Immature natural killer cell (primary cell): Measurements from ENCODE around the gene DTL. TPM values are rescaled to one million over a fixed set of nuclear protein-coding genes. Genes with fewer than 3 reads are reported as not detected.

Source experiments
- DNase-seq, 3 donors: peaks; one replicate each; pipeline ENCODE4 v3.0.0; 2022; ENCODE audit warnings: mixed read lengths in 1 of 3
- H3K27ac Mint-ChIP-seq, 6 donors: one replicate each; pipeline ENCODE4 v1.8.0; 2020; ENCODE audit warnings: mixed read lengths in 6 of 6, mild to moderate bottlenecking in 5 of 6, inconsistent platforms in 4 of 6, moderate library complexity in 3 of 6
- H3K27me3 Mint-ChIP-seq, 3 donors: one replicate each; pipeline ENCODE4 v1.8.0; 2020 to 2021; ENCODE audit warnings: low read depth in 3 of 3, mild to moderate bottlenecking in 3 of 3, mixed read lengths in 3 of 3, moderate library complexity in 3 of 3, inconsistent platforms in 1 of 3
- H3K36me3 Mint-ChIP-seq, 3 donors: one replicate each; pipeline ENCODE4 v1.8.0; 2020; ENCODE audit warnings: mixed read lengths in 3 of 3, inconsistent platforms in 2 of 3, mild to moderate bottlenecking in 2 of 3
- H3K4me1 Mint-ChIP-seq, 2 donors: one replicate each; pipeline ENCODE4 v1.8.0; 2020; ENCODE audit warnings: inconsistent platforms in 2 of 2, mild to moderate bottlenecking in 2 of 2, mixed read lengths in 2 of 2, moderate library complexity in 1 of 2
- H3K4me3 Mint-ChIP-seq, 5 donors: one replicate each; pipeline ENCODE4 v1.8.0; 2020; ENCODE audit warnings: mild to moderate bottlenecking in 5 of 5, mixed read lengths in 5 of 5, inconsistent platforms in 3 of 5, moderate library complexity in 3 of 5
- H3K9me3 Mint-ChIP-seq, 6 donors: one replicate each; pipeline ENCODE4 v1.8.0; 2020; ENCODE audit warnings: mild to moderate bottlenecking in 6 of 6, mixed read lengths in 6 of 6, inconsistent platforms in 4 of 6, moderate library complexity in 3 of 6
- polyA plus RNA-seq, 3 donors: library from polyadenylated mRNA; unstranded; fragments of 300-500 nt; fragmentation: Illumina TruSeq; gene quantifications; one replicate each; pipeline ENCODE4 v1.2.3, GENCODE V29; 2021

Gene DTL
- polyA plus RNA-seq, 3 donors from 2014 or later, result 1.4 to 3.5 (median 3.1) TPM

- H3K27ac Mint-ChIP-seq, result peak overlapping the region in 5 of 6 donors; percentile 51 to 79 (median 72)
Measured at GRCh38 chr1:212053993-212054392, 18.4 kb downstream of the DTL start.

GRCh38 chr1:212055333-212055732 lies 19.8 kb downstream of the DTL start:
- Mint-ChIP-seq H3K27ac (peak overlapping the region in 1 of 6 donors; percentile 35), H3K36me3 (peaks cover 9 to 23% (median 18%) of the 10 kb centered on the region in 3 donors), H3K4me1 (peaks cover 28 to 37% of the 10 kb centered on the region in 2 donors), H3K27me3 (no peaks in the 10 kb centered on the region), H3K4me3 (peak overlapping the region in 1 of 5 donors; percentile 0), H3K9me3 (peaks cover 4 to 18% (median 14%) of the 10 kb centered on the region in 6 donors)
- DNase-seq, result no peak

More at GRCh38 chr1:212053993-212054392, 18.4 kb downstream of the DTL start:
- Mint-ChIP-seq H3K27me3 (no peaks in the 10 kb centered on the region), H3K36me3 (peaks cover 9 to 23% (median 18%) of the 10 kb centered on the region in 3 donors), H3K9me3 (peaks cover 4 to 18% (median 14%) of the 10 kb centered on the region in 6 donors), H3K4me3 (peak overlapping the region; percentile 18 to 65 (median 38)), H3K4me1 (peaks cover 28 to 37% of the 10 kb centered on the region in 2 donors)
- peak in 2 of 3 donors; percentile 6 to 19 for DNase-seq

DNA sequence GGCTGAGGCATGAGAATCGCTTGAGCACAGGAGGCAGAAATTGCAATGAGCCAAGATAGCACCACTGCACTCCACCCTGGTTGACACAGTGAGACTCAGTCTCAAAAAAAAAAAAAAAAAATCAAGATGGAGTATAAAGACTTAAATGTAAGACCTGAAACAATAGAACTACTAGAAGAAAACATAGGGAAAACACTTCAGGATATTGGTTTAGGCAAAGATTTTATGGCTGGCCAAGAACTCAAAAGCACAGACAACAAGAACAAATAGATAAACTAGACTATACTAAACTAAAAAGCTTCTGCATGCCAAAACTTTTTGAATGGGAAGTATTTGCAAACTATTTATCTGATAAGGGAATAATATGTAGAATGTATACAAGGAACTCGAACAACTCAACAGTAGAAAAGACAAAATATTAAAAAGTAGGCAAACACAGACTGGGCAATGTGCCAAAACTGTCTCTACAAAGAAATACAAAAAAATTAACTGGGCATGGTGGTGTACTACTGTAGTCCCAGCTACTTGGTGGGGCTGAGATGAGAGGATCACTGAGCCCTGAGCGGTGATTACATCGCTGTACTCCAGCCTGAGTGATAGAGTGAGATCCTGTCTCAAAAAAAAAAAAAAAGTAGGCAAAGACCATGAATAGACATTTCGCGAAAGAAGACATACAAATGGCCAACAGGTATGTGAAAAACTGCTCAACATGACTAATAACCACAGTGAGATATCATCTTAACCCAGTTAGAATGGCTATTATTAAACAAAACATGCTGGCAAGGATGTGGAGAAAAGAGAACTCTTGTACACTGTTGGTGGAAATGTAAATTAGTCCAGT lies 25.3 kb downstream of the DTL start:
- Mint-ChIP-seq H3K4me3 (no peak overlapping the region), H3K36me3 (peaks cover 9 to 23% (median 18%) of the 10 kb centered on the region in 3 donors), H3K4me1 (peaks cover 5 to 6% of the 10 kb centered on the region in 2 donors), H3K27ac (peak overlapping the region in 2 of 6 donors; percentile 1 to 65), H3K9me3 (peaks cover 4 to 18% (median 14%) of the 10 kb centered on the region in 6 donors), H3K27me3 (no peaks in the 10 kb centered on the region)
- no peak for DNase-seq

DNA sequence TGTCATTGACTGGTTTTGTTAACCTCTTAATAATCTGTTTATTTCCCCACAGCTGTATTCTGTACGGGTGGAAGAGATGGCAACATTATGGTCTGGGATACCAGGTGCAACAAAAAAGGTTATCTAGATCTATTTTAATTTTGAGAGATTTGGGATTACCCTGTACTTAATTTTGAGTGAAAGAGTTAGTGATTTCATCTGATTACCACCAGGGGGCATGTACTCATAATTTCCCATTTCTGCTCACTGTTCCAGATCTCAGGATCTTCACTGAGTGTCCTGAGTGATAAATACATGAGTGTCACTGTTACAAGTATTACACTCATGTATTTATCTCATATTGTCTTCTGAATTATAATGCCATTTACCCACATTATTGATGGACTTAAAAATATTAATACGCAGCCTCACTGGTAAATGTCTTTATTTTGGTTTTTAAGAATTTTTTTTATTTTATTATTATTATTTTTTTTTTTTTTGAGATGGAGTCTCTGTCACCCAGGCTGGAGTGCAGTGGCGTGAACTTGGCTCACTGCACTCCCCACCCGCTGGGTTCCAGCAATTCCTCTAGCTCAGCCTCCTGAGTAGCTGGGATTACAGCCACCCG lies 27.4 kb downstream of the DTL start:
- no peak overlapping the region for H3K27ac Mint-ChIP-seq
- H3K36me3 Mint-ChIP-seq, result peaks cover 0 to 5% (median 0%) of the 10 kb centered on the region in 3 donors

GRCh38 chr1:212067787-212068186 lies 32.2 kb downstream of the DTL start:
- Mint-ChIP-seq H3K9me3 (no peaks in the 10 kb centered on the region), H3K4me3 (no peak overlapping the region), H3K36me3 (no peaks in the 10 kb centered on the region), H3K27me3 (no peaks in the 10 kb centered on the region), H3K27ac (no peak overlapping the region), H3K4me1 (no peaks in the 10 kb centered on the region)
- DNase-seq, result no peak

More for the DNA sequence above, 27.4 kb downstream of the DTL start:
- Mint-ChIP-seq H3K4me3 (no peak overlapping the region), H3K4me1 (no peaks in the 10 kb centered on the region), H3K9me3 (no peaks in the 10 kb centered on the region), H3K27me3 (no peaks in the 10 kb centered on the region)
- peak; percentile 27 to 42 (median 34) for DNase-seq

DNA sequence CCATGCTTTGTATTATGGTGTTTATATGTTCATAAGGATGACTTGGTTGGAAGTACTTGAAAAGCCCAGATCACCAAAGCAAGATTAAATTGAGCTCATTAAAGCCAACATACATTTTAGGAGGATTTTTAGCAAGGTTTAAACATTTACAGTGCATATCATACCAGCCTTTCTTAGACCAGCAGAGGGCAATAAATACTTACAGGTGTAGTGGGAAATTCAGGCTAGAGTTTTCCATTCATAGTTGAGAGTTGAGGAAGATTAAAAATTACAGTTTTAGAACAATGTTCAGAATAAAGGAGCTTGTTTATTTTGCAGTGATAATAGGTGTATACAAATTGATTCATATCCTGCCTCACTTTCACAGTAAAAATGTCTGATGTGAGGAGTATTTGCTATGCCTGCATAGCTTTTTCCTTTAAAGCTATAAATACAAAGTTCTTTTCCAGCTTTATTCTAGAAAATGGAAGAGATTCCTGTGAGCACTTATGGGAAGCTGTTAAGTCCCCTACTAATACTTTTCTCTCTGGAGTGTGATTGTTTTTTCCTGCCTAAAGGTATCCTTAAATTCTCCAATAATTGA lies 35.3 kb downstream of the DTL start:
- no peak overlapping the region for H3K4me3 Mint-ChIP-seq
- no peaks in the 10 kb centered on the region for H3K9me3 Mint-ChIP-seq
- no peak overlapping the region for H3K27ac Mint-ChIP-seq
- H3K4me1 Mint-ChIP-seq, result no peaks in the 10 kb centered on the region
- peak; percentile 41 to 58 (median 46) for DNase-seq
- no peaks in the 10 kb centered on the region for H3K27me3 Mint-ChIP-seq
- H3K36me3 Mint-ChIP-seq, result no peaks in the 10 kb centered on the region

DNA sequence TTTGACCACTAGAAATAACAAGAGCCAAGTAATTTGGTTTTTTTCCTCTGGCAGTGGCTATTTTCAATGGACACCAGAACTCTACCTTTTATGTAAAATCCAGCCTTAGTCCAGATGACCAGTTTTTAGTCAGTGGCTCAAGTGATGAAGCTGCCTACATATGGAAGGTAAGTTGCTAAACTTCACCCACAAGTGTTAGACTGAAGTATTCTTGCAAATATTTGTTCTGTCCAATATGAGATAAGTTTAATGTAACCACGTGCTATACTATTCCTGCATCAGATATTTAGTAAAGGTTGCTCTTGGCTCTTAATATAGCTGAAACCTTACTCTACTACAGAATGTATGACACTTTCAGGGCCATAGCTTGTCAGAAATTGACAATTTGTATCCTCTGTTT lies 36.5 kb downstream of the DTL start:
- Mint-ChIP-seq H3K9me3 (no peaks in the 10 kb centered on the region), H3K36me3 (peaks cover 0 to 3% (median 0%) of the 10 kb centered on the region in 3 donors), H3K27ac (no peak overlapping the region), H3K27me3 (no peaks in the 10 kb centered on the region), H3K4me1 (no peaks in the 10 kb centered on the region), H3K4me3 (no peak overlapping the region)
- DNase-seq, result no peak

GRCh38 chr1:212073490-212073889 lies 37.9 kb downstream of the DTL start:
- DNase-seq, result peak in 1 of 3 donors; percentile 5

DNA sequence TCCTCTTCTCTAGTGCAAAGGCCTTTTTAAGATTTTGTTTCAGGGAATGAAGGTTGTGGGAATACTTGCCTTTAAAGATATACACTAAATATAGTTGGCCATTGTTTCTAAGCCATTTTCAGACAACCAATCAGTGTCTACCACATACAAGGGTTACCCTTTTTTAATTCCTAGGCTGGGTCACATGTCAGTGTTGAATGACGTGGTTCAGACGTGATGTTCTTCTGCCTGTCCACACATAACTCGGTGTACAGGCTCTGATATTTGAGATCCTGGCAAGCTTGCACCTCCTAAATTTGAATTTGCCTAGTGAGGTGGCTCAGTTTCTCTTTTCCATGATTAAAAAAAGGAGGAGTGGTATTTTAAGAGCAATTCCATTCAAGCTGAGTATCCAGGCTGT lies 38.8 kb downstream of the DTL start:
- Mint-ChIP-seq H3K27me3 (no peaks in the 10 kb centered on the region), H3K4me3 (no peak overlapping the region), H3K9me3 (no peaks in the 10 kb centered on the region), H3K36me3 (peaks cover 0 to 3% (median 0%) of the 10 kb centered on the region in 3 donors), H3K27ac (no peak overlapping the region), H3K4me1 (no peaks in the 10 kb centered on the region)
- DNase-seq, result no peak

More at GRCh38 chr1:212073490-212073889, 37.9 kb downstream of the DTL start:
- H3K27ac Mint-ChIP-seq, result no peak overlapping the region
- no peaks in the 10 kb centered on the region for H3K4me1 Mint-ChIP-seq
- H3K36me3 Mint-ChIP-seq, result peaks cover 0 to 3% (median 0%) of the 10 kb centered on the region in 3 donors
- no peaks in the 10 kb centered on the region for H3K27me3 Mint-ChIP-seq
- H3K4me3 Mint-ChIP-seq, result no peak overlapping the region
- H3K9me3 Mint-ChIP-seq, result no peaks in the 10 kb centered on the region

DNA sequence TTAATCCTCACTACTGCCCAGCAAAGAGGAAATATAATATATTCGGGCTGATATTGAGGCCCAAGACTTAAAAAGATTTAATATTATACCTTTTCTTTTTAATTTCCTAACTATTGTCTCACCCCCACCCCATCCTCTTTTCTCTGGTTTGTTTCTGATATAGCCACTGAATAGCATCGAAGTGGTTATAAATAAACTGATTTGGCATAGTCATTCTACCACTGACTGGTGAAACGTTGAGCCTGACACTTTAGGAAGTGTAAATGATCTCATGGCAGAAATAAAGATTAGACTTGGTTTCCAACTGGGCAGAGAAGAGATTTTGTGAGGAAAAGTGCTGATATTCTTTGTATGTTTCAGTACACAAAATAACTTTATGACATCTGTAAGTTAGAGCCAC lies 39.3 kb downstream of the DTL start:
- H3K36me3 Mint-ChIP-seq, result peaks cover 0 to 3% (median 0%) of the 10 kb centered on the region in 3 donors
- H3K27me3 Mint-ChIP-seq, result no peaks in the 10 kb centered on the region
- no peaks in the 10 kb centered on the region for H3K4me1 Mint-ChIP-seq
- no peak overlapping the region for H3K4me3 Mint-ChIP-seq
- peak overlapping the region in 1 of 6 donors; percentile 0 for H3K27ac Mint-ChIP-seq
- no peaks in the 10 kb centered on the region for H3K9me3 Mint-ChIP-seq
- DNase-seq, result no peak

DNA sequence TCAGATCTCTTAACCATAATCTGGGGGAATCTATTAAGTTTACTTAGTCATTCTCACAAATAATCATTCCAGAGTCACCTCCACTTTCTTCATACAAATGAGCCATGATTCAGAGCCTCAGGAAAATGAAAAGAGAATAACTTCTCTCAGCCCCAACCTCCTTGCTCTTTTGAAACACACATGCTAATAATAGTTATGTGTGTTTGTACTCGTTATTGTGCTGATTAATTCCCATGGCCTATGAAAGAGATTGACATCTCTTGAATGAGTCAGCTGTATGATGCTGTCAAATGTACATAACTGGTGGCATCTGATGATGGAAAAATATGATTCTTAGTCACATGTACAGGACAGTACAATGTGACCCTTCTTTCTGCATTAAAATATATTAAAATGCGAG lies 41.5 kb downstream of the DTL start:
- DNase-seq, result no peak
- Mint-ChIP-seq H3K36me3 (peaks cover 0 to 3% (median 0%) of the 10 kb centered on the region in 3 donors), H3K4me1 (no peaks in the 10 kb centered on the region), H3K27me3 (no peaks in the 10 kb centered on the region), H3K27ac (no peak overlapping the region), H3K4me3 (no peak overlapping the region), H3K9me3 (no peaks in the 10 kb centered on the region)

GRCh38 chr1:212078826-212079225 lies 43.3 kb downstream of the DTL start:
- no peaks in the 10 kb centered on the region for H3K4me1 Mint-ChIP-seq
- H3K4me3 Mint-ChIP-seq, result no peak overlapping the region
- DNase-seq, result no peak
- no peaks in the 10 kb centered on the region for H3K27me3 Mint-ChIP-seq
- H3K36me3 Mint-ChIP-seq, result peaks cover 0 to 3% (median 0%) of the 10 kb centered on the region in 3 donors
- H3K27ac Mint-ChIP-seq, result no peak overlapping the region
- H3K9me3 Mint-ChIP-seq, result no peaks in the 10 kb centered on the region

DNA sequence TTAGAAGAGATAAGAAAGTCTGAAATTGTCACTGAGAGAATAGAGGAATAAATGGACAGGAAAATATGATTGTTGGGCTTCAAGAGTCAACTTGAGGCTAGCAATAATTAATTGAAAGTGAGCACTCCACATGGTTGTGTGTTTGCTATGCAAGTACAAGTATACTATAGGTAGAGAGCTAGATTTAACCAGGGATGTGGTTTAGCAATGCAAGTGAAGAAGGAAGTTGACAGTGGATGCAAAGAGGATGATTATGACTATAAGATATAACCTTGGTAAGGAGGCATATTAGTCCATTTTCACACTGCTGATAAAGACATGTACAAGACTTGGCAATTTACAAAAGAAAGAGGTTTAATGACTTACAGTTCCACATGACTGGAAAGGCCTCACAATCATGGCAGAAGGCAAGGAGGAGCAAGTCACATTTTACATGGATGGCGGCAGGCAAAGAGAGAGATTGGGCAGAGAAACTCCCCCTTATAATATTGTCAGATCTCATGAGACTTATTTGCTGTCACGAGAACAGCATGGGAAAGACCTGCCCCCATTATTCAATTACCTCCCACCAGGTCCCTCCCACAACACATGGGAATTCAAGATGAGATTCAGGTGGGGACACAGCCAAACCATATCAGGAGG lies 47.3 kb downstream of the DTL start:
- Mint-ChIP-seq H3K36me3 (no peaks in the 10 kb centered on the region), H3K4me1 (peaks cover 0 to 2% of the 10 kb centered on the region in 2 donors), H3K9me3 (no peaks in the 10 kb centered on the region), H3K27ac (no peak overlapping the region), H3K4me3 (no peak overlapping the region), H3K27me3 (no peaks in the 10 kb centered on the region)
- no peak for DNase-seq
